Liver (tissue), 9 donors: ENCODE data around the gene KCTD6. TPM values are rescaled to one million over a fixed set of nuclear protein-coding genes. Genes with fewer than 3 reads are reported as not detected.

Source experiments
- DNase-seq: peaks from one replicate; pipeline ENCODE4 v3.0.0-alpha.2; 2017; ENCODE audit warnings: low spot score
- H3K27ac ChIP-seq, 2 donors: one replicate each; pipeline ENCODE4 v1.7.0; 2013; ENCODE audit warnings: inconsistent platforms in 2 of 2, low read length in 2 of 2, control low read depth in 1 of 2, low read depth in 1 of 2, mild to moderate bottlenecking in 1 of 2
- H3K27me3 ChIP-seq, 4 donors: one replicate each; pipeline versions ENCODE4 v1.6.1 to v1.7.0; 2013; ENCODE audit warnings: low read length in 3 of 4, inconsistent platforms in 1 of 4, mild to moderate bottlenecking in 1 of 4, moderate library complexity in 1 of 4; ENCODE audit not compliant: control insufficient read depth in 4 of 4, insufficient read depth in 4 of 4
- H3K36me3 ChIP-seq, 4 donors: one replicate each; pipeline versions ENCODE4 v1.6.1 to v1.7.0; 2013; ENCODE audit warnings: low read length in 3 of 4, mild to moderate bottlenecking in 3 of 4, low read depth in 1 of 4, moderate library complexity in 1 of 4; ENCODE audit not compliant: control insufficient read depth in 4 of 4, insufficient read depth in 3 of 4
- H3K4me1 ChIP-seq, 4 donors: one replicate each; pipeline versions ENCODE4 v1.6.1 to v1.7.0; 2013; ENCODE audit warnings: low read length in 3 of 4, mild to moderate bottlenecking in 3 of 4, moderate library complexity in 1 of 4; ENCODE audit not compliant: control insufficient read depth in 4 of 4, insufficient read depth in 4 of 4
- H3K4me3 ChIP-seq, 3 donors: one replicate each; pipeline versions ENCODE4 v1.6.1 to v1.7.0; 2013; ENCODE audit warnings: low read length in 3 of 3, control low read depth in 1 of 3, low read depth in 1 of 3, mild to moderate bottlenecking in 1 of 3
- H3K9ac ChIP-seq, 2 donors: one replicate each; pipeline ENCODE4 v1.7.0; 2013; ENCODE audit warnings: low read length in 2 of 2, mild to moderate bottlenecking in 2 of 2, moderate library complexity in 2 of 2, control low read depth in 1 of 2, low read depth in 1 of 2
- H3K9me3 ChIP-seq, 4 donors: one replicate each; pipeline versions ENCODE4 v1.6.1 to v1.7.0; 2013; ENCODE audit warnings: low read length in 3 of 4; ENCODE audit not compliant: control insufficient read depth in 4 of 4
- EGR1 ChIP-seq, 2 donors: IDR thresholded peaks; 2 replicates each; pipeline ENCODE4 v1.6.1; 2016 to 2018; ENCODE audit warnings: antibody characterized with exemption in 2 of 2, low read depth in 2 of 2
- FOXA1 ChIP-seq: IDR thresholded peaks from 2 replicates; pipeline ENCODE4 v1.6.1; 2016; ENCODE audit warnings: antibody characterized with exemption
- FOXA2 ChIP-seq: IDR thresholded peaks from 2 replicates; pipeline ENCODE4 v1.6.1; 2016; ENCODE audit warnings: antibody characterized with exemption
- GABPA ChIP-seq, 2 donors: IDR thresholded peaks in 1 of 2; conservative IDR thresholded peaks in 1 of 2; 2 replicates each; pipeline ENCODE4 v1.6.1; 2016; ENCODE audit warnings: antibody characterized with exemption in 2 of 2, mild to moderate bottlenecking in 1 of 2, moderate library complexity in 1 of 2
- HNF4A ChIP-seq, 2 donors: conservative IDR thresholded peaks; 2 replicates each; pipeline ENCODE4 v1.6.1; 2016; ENCODE audit warnings: antibody characterized with exemption in 2 of 2, mild to moderate bottlenecking in 2 of 2
- HNF4G ChIP-seq: IDR thresholded peaks from 2 replicates; pipeline ENCODE4 v1.6.1; 2016; ENCODE audit warnings: antibody characterized with exemption
- JUND ChIP-seq, 2 donors: IDR thresholded peaks; 2 replicates each; pipeline ENCODE4 v1.6.1; 2016; ENCODE audit warnings: antibody characterized with exemption in 2 of 2
- NR2F2 ChIP-seq: IDR thresholded peaks from 2 replicates; pipeline ENCODE4 v1.6.1; 2016; ENCODE audit warnings: antibody characterized with exemption
- RAD21 ChIP-seq, 2 donors: IDR thresholded peaks; 2 replicates each; pipeline ENCODE4 v1.6.1; 2016; ENCODE audit warnings: antibody characterized with exemption in 2 of 2, mild to moderate bottlenecking in 2 of 2
- RXRA ChIP-seq, 2 donors: IDR thresholded peaks; 2 replicates each; pipeline ENCODE4 v1.6.1; 2017 to 2018; ENCODE audit warnings: antibody characterized with exemption in 2 of 2, mild to moderate bottlenecking in 1 of 2
- SP1 ChIP-seq: IDR thresholded peaks from 2 replicates; pipeline ENCODE4 v1.6.1; 2018; ENCODE audit warnings: antibody characterized with exemption, mild to moderate bottlenecking
- TAF1 ChIP-seq: conservative IDR thresholded peaks from 2 replicates; pipeline ENCODE4 v1.6.1; 2016; ENCODE audit warnings: antibody characterized with exemption, mild to moderate bottlenecking
- YY1 ChIP-seq: IDR thresholded peaks from 2 replicates; pipeline ENCODE4 v1.6.1; 2016; ENCODE audit warnings: antibody characterized with exemption, mild to moderate bottlenecking
- ZBTB33 ChIP-seq: IDR thresholded peaks from 2 replicates; pipeline ENCODE4 v1.6.1; 2016; ENCODE audit warnings: antibody characterized with exemption
- WGBS: extraction: QIAGEN DNeasy Blood & Tissue Kit; methylation state at CpG from one replicate; pipeline ENCODE4 v1.1.7; 2013; 5-methylcytosine and 5-hydroxymethylcytosine counted together
- polyA plus RNA-seq, 2 donors: library from polyadenylated mRNA; stranded (reverse) in 1 of 2; unstranded in 1 of 2; fragments of 200-250 nt in 1 of 2; fragments of >200 nt in 1 of 2; fragmentation: Nextera tagmentation in 1 of 2; extraction: Ambion mirVana in 1 of 2; gene quantifications; one replicate each; pipeline versions ENCODE4 v1.2.1 to v1.2.3, GENCODE V29; 2013 to 2015
- total RNA-seq, 2 donors: library from RNA; depleted of rRNA; stranded (reverse); fragments of >200 nt; gene quantifications; one replicate each; pipeline ENCODE4 v1.2.3, GENCODE V29; 2014
- TF ChIP-seq, protein P1 (sequence below): IDR thresholded peaks from 2 replicates; pipeline ENCODE4 v1.6.1; 2016; ENCODE audit warnings: antibody characterized with exemption
- TF ChIP-seq, protein P2 (sequence below): IDR thresholded peaks from 2 replicates; pipeline ENCODE4 v1.6.1; 2016; ENCODE audit warnings: antibody characterized with exemption
- TF ChIP-seq, protein P3 (sequence below): fragments of 150-350 bp; IDR thresholded peaks from 2 replicates; pipeline ENCODE4 v1.5.1; 2017; ENCODE audit warnings: improper control_type of control experiment, low read depth, low read length; ENCODE audit not compliant: missing input control
- TF ChIP-seq, protein P4 (sequence below): IDR thresholded peaks from 2 replicates; pipeline ENCODE4 v1.6.1; 2016; ENCODE audit warnings: antibody characterized with exemption, mild to moderate bottlenecking
- donor health status: healthy.
- donor health status: healthy.
- donor health status: healthy.
- donor health status: healthy.
- donor health status: healthy.

KCTD6 gene
- total and polyA plus RNA-seq, 4 donors: 6.5 to 13.8 (median 10.4) TPM

DNA sequence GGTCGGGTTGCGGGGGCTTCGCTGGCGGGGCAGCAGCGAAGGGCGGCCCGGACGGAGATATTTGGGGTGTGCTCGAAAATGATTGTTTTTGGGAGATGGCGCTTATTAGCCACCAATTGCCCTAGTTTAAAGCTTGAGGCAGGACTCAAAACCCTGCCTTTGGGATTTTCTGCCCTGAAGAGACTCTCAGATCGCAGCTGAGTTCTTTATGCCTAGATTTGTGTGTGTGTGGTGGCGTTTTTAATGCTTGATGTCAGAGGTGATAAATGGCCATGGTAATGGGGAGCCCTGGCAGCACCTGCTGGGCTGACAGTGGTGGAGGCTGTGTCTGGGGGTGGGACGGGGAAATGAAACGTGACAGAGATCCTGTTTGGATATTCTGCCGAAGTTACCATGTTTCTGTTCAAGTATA, 604 bp downstream of the KCTD6 start:
- no peak for DNase-seq
- Histone ChIP-seq H3K27me3 (no peaks in the 10 kb centered on the region), H3K27ac (peak overlapping the region; percentile 77 to 81)

DNA sequence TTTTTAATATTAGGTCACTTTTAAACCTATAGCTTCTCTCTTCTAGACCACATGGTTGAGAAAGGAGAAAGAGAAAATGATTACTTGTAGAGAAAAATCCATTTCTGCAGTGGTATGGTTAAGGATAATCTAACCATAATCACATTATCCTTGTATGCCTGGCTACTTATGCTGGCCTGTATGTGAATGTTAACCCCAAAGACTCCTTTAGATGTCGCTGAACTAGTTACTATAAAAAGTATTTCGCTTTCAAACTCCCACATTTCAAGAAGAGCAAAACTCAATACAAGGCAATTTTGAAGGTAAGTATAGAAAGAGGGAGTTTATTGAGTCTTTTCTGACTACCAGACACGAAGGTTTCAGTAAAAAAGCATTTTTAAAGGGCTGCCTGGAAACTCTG, 2.2 kb downstream of the KCTD6 start:
- no peak for DNase-seq
- Histone ChIP-seq H3K36me3 (no peaks in the 10 kb centered on the region), H3K9me3 (no peaks in the 10 kb centered on the region), H3K4me1 (peaks cover 0 to 54% (median 41%) of the 10 kb centered on the region in 4 donors), H3K4me3 (no peak overlapping the region), H3K9ac (peak overlapping the region in 1 of 2 donors; percentile 89), H3K27me3 (no peaks in the 10 kb centered on the region), H3K27ac (peak overlapping the region in 1 of 2 donors; percentile 38)
- 39% methylated on average over 3 of the region's 3 CpGs for WGBS
- TF ChIP-seq JUND (IDR thresholded peaks at IDR 0.05): no peak
- peak; percentile 43 to 53 for TF ChIP-seq RAD21 (IDR thresholded peaks at IDR 0.05)

More for the DNA sequence above, 604 bp downstream of the KCTD6 start:
- Histone ChIP-seq H3K9ac (peak overlapping the region; percentile 88 to 89), H3K36me3 (no peaks in the 10 kb centered on the region), H3K9me3 (no peaks in the 10 kb centered on the region), H3K4me3 (peak overlapping the region; percentile 87 to 98 (median 89)), H3K4me1 (peaks cover 4 to 59% (median 41%) of the 10 kb centered on the region in 4 donors)
- under 1% methylated on average over 15 of the region's 15 CpGs for WGBS
- peak; percentile 33 for TF ChIP-seq YY1
- TF ChIP-seq, protein P1, sequence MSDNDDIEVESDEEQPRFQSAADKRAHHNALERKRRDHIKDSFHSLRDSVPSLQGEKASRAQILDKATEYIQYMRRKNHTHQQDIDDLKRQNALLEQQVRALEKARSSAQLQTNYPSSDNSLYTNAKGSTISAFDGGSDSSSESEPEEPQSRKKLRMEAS: no peak

DNA sequence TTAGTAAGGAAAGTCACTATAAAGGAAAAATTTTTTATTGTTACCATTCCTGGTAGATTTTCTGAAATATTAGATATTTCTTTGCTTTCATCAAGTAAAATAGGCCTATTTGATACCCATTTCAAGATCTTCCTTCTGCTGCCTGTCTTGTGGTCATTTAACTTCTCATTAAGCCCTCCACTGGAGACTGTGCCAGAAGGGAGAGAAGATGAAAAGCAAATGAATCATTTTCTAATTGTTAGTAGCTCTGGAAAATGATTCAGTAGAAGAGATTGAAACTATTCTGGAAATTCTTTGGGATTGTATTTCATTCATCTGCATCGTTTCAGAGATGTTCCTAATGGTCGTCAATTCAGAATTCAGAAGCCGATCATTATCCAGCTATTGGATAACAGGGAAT, 3.2 kb downstream of the KCTD6 start:
- Histone ChIP-seq H3K4me3 (no peak overlapping the region), H3K27me3 (no peaks in the 10 kb centered on the region), H3K4me1 (peaks cover 0 to 51% (median 41%) of the 10 kb centered on the region in 4 donors), H3K27ac (no peak overlapping the region), H3K9me3 (no peaks in the 10 kb centered on the region), H3K36me3 (peaks cover 0 to 4% (median 2%) of the 10 kb centered on the region in 4 donors), H3K9ac (no peak overlapping the region)
- no peak for TF ChIP-seq TAF1
- no peak for TF ChIP-seq HNF4G
- TF ChIP-seq RAD21 (IDR thresholded peaks at IDR 0.05): no peak
- no peak for TF ChIP-seq RXRA (IDR thresholded peaks at IDR 0.05)
- TF ChIP-seq, protein P2, sequence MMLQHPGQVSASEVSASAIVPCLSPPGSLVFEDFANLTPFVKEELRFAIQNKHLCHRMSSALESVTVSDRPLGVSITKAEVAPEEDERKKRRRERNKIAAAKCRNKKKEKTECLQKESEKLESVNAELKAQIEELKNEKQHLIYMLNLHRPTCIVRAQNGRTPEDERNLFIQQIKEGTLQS: no peak
- no peak for TF ChIP-seq HNF4A (conservative IDR thresholded peaks at IDR 0.05)
- TF ChIP-seq, protein P3, sequence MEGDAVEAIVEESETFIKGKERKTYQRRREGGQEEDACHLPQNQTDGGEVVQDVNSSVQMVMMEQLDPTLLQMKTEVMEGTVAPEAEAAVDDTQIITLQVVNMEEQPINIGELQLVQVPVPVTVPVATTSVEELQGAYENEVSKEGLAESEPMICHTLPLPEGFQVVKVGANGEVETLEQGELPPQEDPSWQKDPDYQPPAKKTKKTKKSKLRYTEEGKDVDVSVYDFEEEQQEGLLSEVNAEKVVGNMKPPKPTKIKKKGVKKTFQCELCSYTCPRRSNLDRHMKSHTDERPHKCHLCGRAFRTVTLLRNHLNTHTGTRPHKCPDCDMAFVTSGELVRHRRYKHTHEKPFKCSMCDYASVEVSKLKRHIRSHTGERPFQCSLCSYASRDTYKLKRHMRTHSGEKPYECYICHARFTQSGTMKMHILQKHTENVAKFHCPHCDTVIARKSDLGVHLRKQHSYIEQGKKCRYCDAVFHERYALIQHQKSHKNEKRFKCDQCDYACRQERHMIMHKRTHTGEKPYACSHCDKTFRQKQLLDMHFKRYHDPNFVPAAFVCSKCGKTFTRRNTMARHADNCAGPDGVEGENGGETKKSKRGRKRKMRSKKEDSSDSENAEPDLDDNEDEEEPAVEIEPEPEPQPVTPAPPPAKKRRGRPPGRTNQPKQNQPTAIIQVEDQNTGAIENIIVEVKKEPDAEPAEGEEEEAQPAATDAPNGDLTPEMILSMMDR: no peak
- no peak for TF ChIP-seq GABPA (IDR thresholded peaks at IDR 0.05 in 1 of 2, conservative IDR thresholded peaks at IDR 0.05 in 1 of 2)
- TF ChIP-seq, protein P1: no peak
- no peak for TF ChIP-seq ZBTB33
- TF ChIP-seq, protein P4, sequence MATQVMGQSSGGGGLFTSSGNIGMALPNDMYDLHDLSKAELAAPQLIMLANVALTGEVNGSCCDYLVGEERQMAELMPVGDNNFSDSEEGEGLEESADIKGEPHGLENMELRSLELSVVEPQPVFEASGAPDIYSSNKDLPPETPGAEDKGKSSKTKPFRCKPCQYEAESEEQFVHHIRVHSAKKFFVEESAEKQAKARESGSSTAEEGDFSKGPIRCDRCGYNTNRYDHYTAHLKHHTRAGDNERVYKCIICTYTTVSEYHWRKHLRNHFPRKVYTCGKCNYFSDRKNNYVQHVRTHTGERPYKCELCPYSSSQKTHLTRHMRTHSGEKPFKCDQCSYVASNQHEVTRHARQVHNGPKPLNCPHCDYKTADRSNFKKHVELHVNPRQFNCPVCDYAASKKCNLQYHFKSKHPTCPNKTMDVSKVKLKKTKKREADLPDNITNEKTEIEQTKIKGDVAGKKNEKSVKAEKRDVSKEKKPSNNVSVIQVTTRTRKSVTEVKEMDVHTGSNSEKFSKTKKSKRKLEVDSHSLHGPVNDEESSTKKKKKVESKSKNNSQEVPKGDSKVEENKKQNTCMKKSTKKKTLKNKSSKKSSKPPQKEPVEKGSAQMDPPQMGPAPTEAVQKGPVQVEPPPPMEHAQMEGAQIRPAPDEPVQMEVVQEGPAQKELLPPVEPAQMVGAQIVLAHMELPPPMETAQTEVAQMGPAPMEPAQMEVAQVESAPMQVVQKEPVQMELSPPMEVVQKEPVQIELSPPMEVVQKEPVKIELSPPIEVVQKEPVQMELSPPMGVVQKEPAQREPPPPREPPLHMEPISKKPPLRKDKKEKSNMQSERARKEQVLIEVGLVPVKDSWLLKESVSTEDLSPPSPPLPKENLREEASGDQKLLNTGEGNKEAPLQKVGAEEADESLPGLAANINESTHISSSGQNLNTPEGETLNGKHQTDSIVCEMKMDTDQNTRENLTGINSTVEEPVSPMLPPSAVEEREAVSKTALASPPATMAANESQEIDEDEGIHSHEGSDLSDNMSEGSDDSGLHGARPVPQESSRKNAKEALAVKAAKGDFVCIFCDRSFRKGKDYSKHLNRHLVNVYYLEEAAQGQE: no peak
- no peak for TF ChIP-seq FOXA1
- TF ChIP-seq NR2F2: no peak
- no peak for TF ChIP-seq FOXA2
- TF ChIP-seq YY1: no peak
- no peak for TF ChIP-seq EGR1 (IDR thresholded peaks at IDR 0.05; ENCODE audit: low read depth in 2 of 2)
- no peak for TF ChIP-seq SP1
- no peak for DNase-seq
- WGBS: 71% methylated on average over 3 of the region's 3 CpGs
